GM20431 (cell line): Measurements from ENCODE around the gene TBC1D17.

ENCODE experiments used
- in situ Hi-C: fragments of 300-500 bp; cut with MseI, MboI; formaldehyde crosslinking; loops from one replicate; pipeline ENCODE4 v1.15.0; 2020; ENCODE audit warnings: low sequenced_read_pairs; ENCODE audit not compliant: unreplicated experiment

The TBC1D17 gene

GRCh38 chr19:49847731-49848696 lies 29.5 kb upstream of the TBC1D17 start:
- in situ Hi-C loops, result no loop called here

- in situ Hi-C loops, result no loop called here
These were observed 28.6 kb upstream of the TBC1D17 start for GRCh38 chr19:49848938-49849337.

GRCh38 chr19:49849433-49850220 lies 27.9 kb upstream of the TBC1D17 start:
- in situ Hi-C loops, result no loop called here

- in situ Hi-C loops, result no loop called here
These were observed 27.3 kb upstream of the TBC1D17 start for GRCh38 chr19:49850221-49850486.

GRCh38 chr19:49850487-49851342 lies 26.8 kb upstream of the TBC1D17 start, which contains the start of gene PTOV1:
Gene PTOV1, plus strand, starts transcription at chr19:49851159.
- in situ Hi-C loops, result no loop called here

GRCh38 chr19:49851456-49852259 lies 25.8 kb upstream of the TBC1D17 start:
- in situ Hi-C loops, result no loop called here

- in situ Hi-C loops, result no loop called here
These were observed 24.8 kb upstream of the TBC1D17 start for GRCh38 chr19:49852631-49853126.

GRCh38 chr19:49853852-49854377 lies 23.6 kb upstream of the TBC1D17 start:
- in situ Hi-C loops, result no loop called here

- in situ Hi-C loops, result no loop called here
These were observed 22.9 kb upstream of the TBC1D17 start for GRCh38 chr19:49854378-49855263.

- in situ Hi-C loops, result no loop called here
These were observed 22.2 kb upstream of the TBC1D17 start for GRCh38 chr19:49855277-49855675.

- in situ Hi-C loops, result no loop called here
These were observed 21.6 kb upstream of the TBC1D17 start for GRCh38 chr19:49855676-49856573.

GRCh38 chr19:49856574-49857021 lies 20.9 kb upstream of the TBC1D17 start:
- in situ Hi-C loops, result no loop called here

GRCh38 chr19:49857061-49857837 lies 20.3 kb upstream of the TBC1D17 start:
- in situ Hi-C loops, result no loop called here

- in situ Hi-C loops, result no loop called here
These were observed 19.7 kb upstream of the TBC1D17 start for GRCh38 chr19:49857838-49858087.

- in situ Hi-C loops, result no loop called here
These were observed 19.2 kb upstream of the TBC1D17 start for GRCh38 chr19:49858088-49858985.
